Measurements from ENCODE around the gene UNC45A. TPM values are rescaled to one million over a fixed set of nuclear protein-coding genes. Genes with fewer than 3 reads are reported as not detected.

UNC45A gene
- total RNA-seq, 1 donor from 2014 or later, result 65.1 TPM

DNA sequence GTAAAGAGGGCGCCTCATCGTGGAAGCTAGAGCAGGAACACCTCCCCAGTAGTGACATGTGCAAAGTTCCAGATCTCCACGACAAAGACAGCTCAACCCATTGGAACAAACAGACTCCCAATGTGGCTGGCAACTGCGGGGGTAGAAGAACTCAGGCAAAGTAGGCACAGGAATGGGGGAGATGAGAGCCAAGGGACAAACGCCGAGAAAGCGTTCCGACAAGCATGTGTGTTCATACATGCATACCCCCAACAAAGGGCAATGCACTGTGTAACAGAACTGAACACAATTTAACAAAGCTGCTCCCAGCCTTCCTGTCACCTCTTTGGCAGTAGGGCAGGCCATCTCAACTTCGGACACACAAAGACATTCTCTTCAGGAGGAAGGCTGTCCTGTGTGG lies 31.2 kb downstream of the UNC45A start:
- TF ChIP-seq, protein P1, sequence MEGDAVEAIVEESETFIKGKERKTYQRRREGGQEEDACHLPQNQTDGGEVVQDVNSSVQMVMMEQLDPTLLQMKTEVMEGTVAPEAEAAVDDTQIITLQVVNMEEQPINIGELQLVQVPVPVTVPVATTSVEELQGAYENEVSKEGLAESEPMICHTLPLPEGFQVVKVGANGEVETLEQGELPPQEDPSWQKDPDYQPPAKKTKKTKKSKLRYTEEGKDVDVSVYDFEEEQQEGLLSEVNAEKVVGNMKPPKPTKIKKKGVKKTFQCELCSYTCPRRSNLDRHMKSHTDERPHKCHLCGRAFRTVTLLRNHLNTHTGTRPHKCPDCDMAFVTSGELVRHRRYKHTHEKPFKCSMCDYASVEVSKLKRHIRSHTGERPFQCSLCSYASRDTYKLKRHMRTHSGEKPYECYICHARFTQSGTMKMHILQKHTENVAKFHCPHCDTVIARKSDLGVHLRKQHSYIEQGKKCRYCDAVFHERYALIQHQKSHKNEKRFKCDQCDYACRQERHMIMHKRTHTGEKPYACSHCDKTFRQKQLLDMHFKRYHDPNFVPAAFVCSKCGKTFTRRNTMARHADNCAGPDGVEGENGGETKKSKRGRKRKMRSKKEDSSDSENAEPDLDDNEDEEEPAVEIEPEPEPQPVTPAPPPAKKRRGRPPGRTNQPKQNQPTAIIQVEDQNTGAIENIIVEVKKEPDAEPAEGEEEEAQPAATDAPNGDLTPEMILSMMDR (IDR thresholded peaks at IDR 0.05; ENCODE audit: partially characterized antibody, unreplicated experiment), result no peak
- no peak overlapping the region for H3K4me3 Mint-ChIP-seq (ENCODE audit: unreplicated experiment)
- DNase-seq, result no peak
- no peaks in the 10 kb centered on the region for H3K27me3 Mint-ChIP-seq (ENCODE audit: unreplicated experiment)
- no peaks in the 10 kb centered on the region for H3K9me3 Mint-ChIP-seq (ENCODE audit: unreplicated experiment)
- H3K4me1 Mint-ChIP-seq (ENCODE audit: low read depth, unreplicated experiment), result no peaks in the 10 kb centered on the region
- H3K27ac Mint-ChIP-seq (ENCODE audit: unreplicated experiment), result no peak overlapping the region
- H3K36me3 Mint-ChIP-seq (ENCODE audit: unreplicated experiment), result no peaks in the 10 kb centered on the region

DNA sequence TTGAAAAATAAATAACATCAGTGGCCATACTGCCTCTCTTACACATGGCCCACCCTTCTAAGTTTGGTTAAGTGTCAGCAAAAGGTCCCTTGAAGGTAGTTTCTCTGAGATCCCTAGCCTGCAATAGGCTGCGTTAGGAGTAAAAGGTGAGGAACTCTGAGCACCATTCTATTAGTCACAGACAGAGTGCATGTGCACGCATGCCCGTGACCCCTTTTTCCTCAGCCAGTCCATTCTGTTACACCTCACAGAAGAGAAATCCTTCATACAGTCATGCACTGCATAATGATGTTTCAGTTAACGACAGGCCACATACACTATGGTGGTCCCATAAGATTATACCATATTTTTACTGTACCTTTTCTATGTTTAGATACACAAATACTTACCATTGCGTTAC lies 32.1 kb downstream of the UNC45A start:
- Mint-ChIP-seq H3K27ac (ENCODE audit: unreplicated experiment) (no peak overlapping the region), H3K27me3 (ENCODE audit: unreplicated experiment) (no peaks in the 10 kb centered on the region), H3K36me3 (ENCODE audit: unreplicated experiment) (no peaks in the 10 kb centered on the region), H3K4me3 (ENCODE audit: unreplicated experiment) (no peak overlapping the region), H3K9me3 (ENCODE audit: unreplicated experiment) (no peaks in the 10 kb centered on the region), H3K4me1 (ENCODE audit: low read depth, unreplicated experiment) (no peaks in the 10 kb centered on the region)
- DNase-seq, result no peak
- TF ChIP-seq, protein P1 (IDR thresholded peaks at IDR 0.05; ENCODE audit: partially characterized antibody, unreplicated experiment), result no peak

DNA sequence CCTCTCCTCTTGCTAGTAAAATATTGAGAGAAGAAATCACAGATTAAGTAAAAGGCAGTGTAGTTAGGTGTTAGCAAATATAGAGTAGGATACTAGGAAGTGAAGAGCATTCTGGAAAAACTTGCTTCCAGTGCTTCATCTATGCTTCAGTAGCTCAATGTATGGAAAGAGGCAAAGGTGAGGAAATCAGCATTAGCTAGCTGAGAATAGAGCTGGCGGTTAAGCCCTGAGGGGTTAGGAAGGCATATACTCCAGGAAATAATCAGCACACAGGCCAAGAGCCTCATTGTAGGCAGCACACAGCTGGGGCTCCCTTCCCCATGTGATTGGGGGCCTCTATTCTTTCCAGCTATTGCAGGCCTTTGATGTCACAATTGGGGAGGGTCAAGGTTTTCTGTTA lies 33.3 kb downstream of the UNC45A start:
- H3K36me3 Mint-ChIP-seq (ENCODE audit: unreplicated experiment), result no peaks in the 10 kb centered on the region
- TF ChIP-seq, protein P1 (IDR thresholded peaks at IDR 0.05; ENCODE audit: partially characterized antibody, unreplicated experiment), result no peak
- H3K27ac Mint-ChIP-seq (ENCODE audit: unreplicated experiment), result no peak overlapping the region
- no peak for DNase-seq
- H3K27me3 Mint-ChIP-seq (ENCODE audit: unreplicated experiment), result no peaks in the 10 kb centered on the region
- no peaks in the 10 kb centered on the region for H3K4me1 Mint-ChIP-seq (ENCODE audit: low read depth, unreplicated experiment)
- no peaks in the 10 kb centered on the region for H3K9me3 Mint-ChIP-seq (ENCODE audit: unreplicated experiment)
- no peak overlapping the region for H3K4me3 Mint-ChIP-seq (ENCODE audit: unreplicated experiment)

DNA sequence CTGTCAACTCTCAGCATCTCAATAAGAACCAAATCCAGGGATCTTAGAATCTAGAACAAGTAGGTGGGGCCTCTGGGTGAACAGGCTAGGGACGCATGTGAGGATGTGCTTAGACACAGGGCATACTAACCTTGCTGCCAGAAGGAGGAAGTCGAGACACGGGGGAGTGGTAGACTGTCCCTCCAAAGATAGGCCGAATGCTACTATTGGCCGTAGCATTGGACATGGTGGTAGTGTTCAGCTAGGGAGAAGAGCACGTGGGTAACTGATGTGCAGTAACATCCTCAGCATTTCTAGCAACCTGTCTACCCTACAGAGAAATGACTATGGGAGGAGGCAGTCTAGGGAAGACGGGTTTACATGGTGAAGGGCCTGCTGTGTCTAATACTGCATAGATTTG lies 35.2 kb downstream of the UNC45A start:
- TF ChIP-seq, protein P1 (IDR thresholded peaks at IDR 0.05; ENCODE audit: partially characterized antibody, unreplicated experiment), result no peak
- Mint-ChIP-seq H3K36me3 (ENCODE audit: unreplicated experiment) (no peaks in the 10 kb centered on the region), H3K9me3 (ENCODE audit: unreplicated experiment) (peaks cover 2% of the 10 kb centered on the region), H3K4me1 (ENCODE audit: low read depth, unreplicated experiment) (no peaks in the 10 kb centered on the region), H3K27me3 (ENCODE audit: unreplicated experiment) (no peaks in the 10 kb centered on the region), H3K27ac (ENCODE audit: unreplicated experiment) (no peak overlapping the region), H3K4me3 (ENCODE audit: unreplicated experiment) (no peak overlapping the region)
- DNase-seq, result no peak

DNA sequence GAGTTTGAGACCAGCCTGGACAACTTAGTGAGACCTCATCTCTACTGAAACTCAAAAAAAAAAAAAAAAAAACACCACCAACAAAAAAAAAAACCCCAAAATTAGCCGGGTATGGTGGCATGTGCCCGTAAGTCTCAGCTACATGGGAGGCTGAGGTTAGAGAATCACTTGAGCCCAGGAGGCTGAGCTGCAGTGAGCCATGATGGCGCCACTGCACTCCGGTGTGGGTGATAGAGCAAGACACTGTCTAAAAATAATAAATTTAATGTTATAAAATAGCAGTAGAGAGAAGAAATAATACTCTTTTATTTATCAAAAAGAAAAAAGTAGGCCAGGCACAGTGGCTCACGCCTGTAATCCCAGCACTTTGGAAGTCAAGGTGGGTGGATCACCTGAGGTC lies 37.0 kb downstream of the UNC45A start:
- Mint-ChIP-seq H3K27ac (ENCODE audit: unreplicated experiment) (no peak overlapping the region), H3K36me3 (ENCODE audit: unreplicated experiment) (no peaks in the 10 kb centered on the region), H3K4me3 (ENCODE audit: unreplicated experiment) (no peak overlapping the region), H3K27me3 (ENCODE audit: unreplicated experiment) (no peaks in the 10 kb centered on the region), H3K4me1 (ENCODE audit: low read depth, unreplicated experiment) (no peaks in the 10 kb centered on the region), H3K9me3 (ENCODE audit: unreplicated experiment) (peaks cover 3% of the 10 kb centered on the region)
- DNase-seq, result no peak
- TF ChIP-seq, protein P1 (IDR thresholded peaks at IDR 0.05; ENCODE audit: partially characterized antibody, unreplicated experiment), result no peak
